Common myeloid progenitor, CD34-positive (primary cell): ENCODE results near the gene ARHGDIA.

ENCODE experiments used
- CTCF ChIA-PET: fragments of 350-600 bp; sonication (Branson Sonifier 250); formaldehyde crosslinking; loops from one replicate; lab custom pipeline; 2021; ENCODE audit warnings: antibody characterized with exemption; lab: Charles Lee
- POLR2A ChIA-PET: fragments of 350-600 bp; sonication (Branson Sonifier 250); formaldehyde crosslinking; loops from one replicate; lab custom pipeline; 2021; ENCODE audit warnings: antibody characterized with exemption; lab: Charles Lee
- DNase-seq, 3 donors: peaks; one replicate each; pipeline versions ENCODE4 v3.0.0 to v3.0.0-alpha.2; 2013
- H3K27ac ChIP-seq, 2 experiments: 1 replicate in 1 of 2; 2 replicates in 1 of 2; pipeline ENCODE4 v1.7.0; 2013; ENCODE audit warnings: inconsistent platforms in 2 of 2, low read length in 2 of 2, mild to moderate bottlenecking in 2 of 2, low read depth in 1 of 2, moderate library complexity in 1 of 2; ENCODE audit not compliant: severe bottlenecking in 2 of 2, insufficient read depth in 1 of 2, poor library complexity in 1 of 2
- H3K27me3 ChIP-seq, 5 experiments: replicated peaks in 2 of 5; 1 replicate in 3 of 5; 2 replicates in 2 of 5; pipeline versions ENCODE4 v1.6.1 to v1.7.0; 2013; ENCODE audit warnings: low read length in 4 of 5, mild to moderate bottlenecking in 2 of 5, moderate library complexity in 2 of 5, inconsistent platforms in 1 of 5; ENCODE audit not compliant: insufficient read depth in 5 of 5, control insufficient read depth in 4 of 5
- H3K36me3 ChIP-seq, 4 experiments: 1 replicate in 2 of 4; 2 replicates in 2 of 4; pipeline versions ENCODE4 v1.6.1 to v1.7.0; 2013; ENCODE audit warnings: low read length in 3 of 4, control low read depth in 1 of 4, mild to moderate bottlenecking in 1 of 4; ENCODE audit not compliant: control insufficient read depth in 4 of 4, insufficient read depth in 4 of 4
- H3K4me1 ChIP-seq, 4 experiments: 1 replicate in 3 of 4; 2 replicates in 1 of 4; pipeline versions ENCODE4 v1.6.1 to v1.7.1; 2013; ENCODE audit warnings: low read length in 3 of 4, mild to moderate bottlenecking in 3 of 4, control low read depth in 1 of 4, inconsistent platforms in 1 of 4, moderate library complexity in 1 of 4; ENCODE audit not compliant: control insufficient read depth in 4 of 4, insufficient read depth in 4 of 4; ENCODE audit errors: control extremely low read depth in 1 of 4
- H3K4me3 ChIP-seq, 7 experiments: 1 replicate in 4 of 7; 2 replicates in 3 of 7; pipeline versions ENCODE4 v1.5.1 to v1.7.0; 2013; ENCODE audit warnings: mild to moderate bottlenecking in 7 of 7, low read length in 6 of 7, moderate library complexity in 6 of 7, inconsistent platforms in 2 of 7, low read depth in 2 of 7, control low read depth in 1 of 7; ENCODE audit not compliant: insufficient read depth in 4 of 7, control insufficient read depth in 1 of 7; ENCODE audit errors: extremely low read depth in 1 of 7
- H3K9me3 ChIP-seq, 5 experiments: 1 replicate in 4 of 5; 2 replicates in 1 of 5; pipeline versions ENCODE4 v1.6.1 to v1.7.1; 2013; ENCODE audit warnings: low read length in 4 of 5, mild to moderate bottlenecking in 2 of 5, inconsistent platforms in 1 of 5, low read depth in 1 of 5, moderate library complexity in 1 of 5; ENCODE audit not compliant: control insufficient read depth in 4 of 5, insufficient read depth in 2 of 5; ENCODE audit errors: control extremely low read depth in 1 of 5
- WGBS: methylation state at CpG from one replicate; pipeline ENCODE4 v1.1.5; 2013; ENCODE audit not compliant: insufficient coverage; 5-methylcytosine and 5-hydroxymethylcytosine counted together

Gene ARHGDIA

GRCh38 chr17:81905993-81906392, 34.9 kb upstream of the ARHGDIA start:
- H3K9me3 ChIP-seq = no peaks in the 10 kb centered on the region
- POLR2A ChIA-PET = no interaction called here
- peaks cover 3 to 66% (median 19%) of the 10 kb centered on the region in 4 experiments for H3K36me3 ChIP-seq
- CTCF ChIA-PET = interaction anchor here (1.2 to 1.9 kb wide), 2 partner anchors 19 to 37 kb away, joined by 4 read pairs; no protein-coding TSS in a partner anchor
- H3K27me3 ChIP-seq = peaks cover 0 to 27% (median 7%) of the 10 kb centered on the region in 5 experiments
- H3K4me1 ChIP-seq = peaks cover 0 to 25% (median 21%) of the 10 kb centered on the region in 4 experiments
- no peak overlapping the region for H3K4me3 ChIP-seq
- no peak overlapping the region for H3K27ac ChIP-seq
- DNase-seq = no peak
- WGBS = 98% methylated on average over 9 of the region's 10 CpGs

- Histone ChIP-seq H3K27ac (no peak overlapping the region), H3K9me3 (no peaks in the 10 kb centered on the region), H3K36me3 (peaks cover 3 to 68% (median 20%) of the 10 kb centered on the region in 4 experiments), H3K4me1 (peaks cover 0 to 21% (median 17%) of the 10 kb centered on the region in 4 experiments), H3K4me3 (no peak overlapping the region), H3K27me3 (peaks cover 0 to 32% (median 7%) of the 10 kb centered on the region in 5 experiments)
- DNase-seq = no peak
- ChIA-PET POLR2A (no interaction called here), CTCF (interaction anchor here (1.9 kb wide), 1 partner anchor 19 kb away, joined by 4 read pairs; no protein-coding TSS in a partner anchor)
- WGBS = 94% methylated on average over 14 of the region's 16 CpGs
Measured at GRCh38 chr17:81905424-81905875, 34.3 kb upstream of the ARHGDIA start.

- POLR2A ChIA-PET = no interaction called here
- CTCF ChIA-PET = no interaction called here
- Histone ChIP-seq H3K4me1 (peaks cover 0 to 16% (median 11%) of the 10 kb centered on the region in 4 experiments), H3K4me3 (no peak overlapping the region), H3K36me3 (peaks cover 3 to 75% (median 22%) of the 10 kb centered on the region in 4 experiments), H3K27ac (no peak overlapping the region), H3K27me3 (peaks cover 0 to 34% (median 7%) of the 10 kb centered on the region in 5 experiments), H3K9me3 (no peaks in the 10 kb centered on the region)
- WGBS = 95% methylated on average over 24 of the region's 28 CpGs
- no peak for DNase-seq
Measured at GRCh38 chr17:81904600-81905423, 33.7 kb upstream of the ARHGDIA start.

- H3K27me3 ChIP-seq = peaks cover 0 to 34% (median 7%) of the 10 kb centered on the region in 5 experiments
- POLR2A ChIA-PET = no interaction called here
- 97% methylated on average over 15 of the region's 24 CpGs for WGBS
- CTCF ChIA-PET = no interaction called here
- peaks cover 0 to 16% (median 8%) of the 10 kb centered on the region in 4 experiments for H3K4me1 ChIP-seq
- peaks cover 5 to 76% (median 27%) of the 10 kb centered on the region in 4 experiments for H3K36me3 ChIP-seq
- no peak for DNase-seq
- no peak overlapping the region for H3K27ac ChIP-seq
- no peaks in the 10 kb centered on the region for H3K9me3 ChIP-seq
- no peak overlapping the region for H3K4me3 ChIP-seq
Measured at GRCh38 chr17:81903896-81904599, 32.9 kb upstream of the ARHGDIA start.

GRCh38 chr17:81903415-81903831, 32.3 kb upstream of the ARHGDIA start:
- Histone ChIP-seq H3K27ac (no peak overlapping the region), H3K27me3 (peaks cover 0 to 34% (median 7%) of the 10 kb centered on the region in 5 experiments), H3K4me1 (peaks cover 0 to 16% (median 8%) of the 10 kb centered on the region in 4 experiments), H3K4me3 (no peak overlapping the region), H3K36me3 (peaks cover 8 to 76% (median 30%) of the 10 kb centered on the region in 4 experiments), H3K9me3 (no peaks in the 10 kb centered on the region)
- POLR2A ChIA-PET = no interaction called here
- CTCF ChIA-PET = no interaction called here
- WGBS = 99% methylated on average over 7 of the region's 10 CpGs
- no peak for DNase-seq

GRCh38 chr17:81902653-81903414, 31.7 kb upstream of the ARHGDIA start:
- WGBS = 36% methylated on average over 46 of the region's 47 CpGs
- DNase-seq = peak in 2 of 3 donors; percentile 31 to 41
- POLR2A ChIA-PET = interaction anchor here (0.6 kb wide), 1 partner anchor 432 kb away, joined by 3 read pairs; no protein-coding TSS in a partner anchor
- H3K27me3 ChIP-seq = peaks cover 0 to 34% (median 7%) of the 10 kb centered on the region in 5 experiments
- peaks cover 10 to 76% (median 30%) of the 10 kb centered on the region in 4 experiments for H3K36me3 ChIP-seq
- peak overlapping the region in 1 of 7 experiments; percentile 26 for H3K4me3 ChIP-seq
- H3K9me3 ChIP-seq = no peaks in the 10 kb centered on the region
- CTCF ChIA-PET = no interaction called here
- peaks cover 0 to 16% (median 8%) of the 10 kb centered on the region in 4 experiments for H3K4me1 ChIP-seq
- H3K27ac ChIP-seq = no peak overlapping the region
